HG03575 (cell line): Measurements from ENCODE around the gene FRA10AC1.

Experiments used
- ATAC-seq: cut with Tn5 transposase; IDR thresholded peaks from one replicate; pipeline ENCODE4 v1.9.1; 2021; ENCODE audit not compliant: unreplicated experiment, insufficient number of reproducible peaks, low FRiP score; ENCODE audit errors: extremely low read depth

Gene FRA10AC1

GRCh38 chr10:93702210-93703001 lies at the start of gene FRA10AC1:
TSS of gene FRA10AC1 (minus strand) at chr10:93702592. CDS start at chr10:93700106, 2,486 bp downstream.
- ATAC-seq = no peak

GRCh38 chr10:93751832-93752231 lies 49.4 kb upstream of the FRA10AC1 start:
- ATAC-seq = no peak

GRCh38 chr10:93751124-93751523 lies 48.7 kb upstream of the FRA10AC1 start:
- no peak for ATAC-seq

GRCh38 chr10:93749218-93749799 lies 46.9 kb upstream of the FRA10AC1 start:
- ATAC-seq = no peak

GRCh38 chr10:93746844-93747284 lies 44.5 kb upstream of the FRA10AC1 start:
- ATAC-seq = no peak

GRCh38 chr10:93745408-93746065 lies 43.1 kb upstream of the FRA10AC1 start:
- ATAC-seq = no peak

DNA sequence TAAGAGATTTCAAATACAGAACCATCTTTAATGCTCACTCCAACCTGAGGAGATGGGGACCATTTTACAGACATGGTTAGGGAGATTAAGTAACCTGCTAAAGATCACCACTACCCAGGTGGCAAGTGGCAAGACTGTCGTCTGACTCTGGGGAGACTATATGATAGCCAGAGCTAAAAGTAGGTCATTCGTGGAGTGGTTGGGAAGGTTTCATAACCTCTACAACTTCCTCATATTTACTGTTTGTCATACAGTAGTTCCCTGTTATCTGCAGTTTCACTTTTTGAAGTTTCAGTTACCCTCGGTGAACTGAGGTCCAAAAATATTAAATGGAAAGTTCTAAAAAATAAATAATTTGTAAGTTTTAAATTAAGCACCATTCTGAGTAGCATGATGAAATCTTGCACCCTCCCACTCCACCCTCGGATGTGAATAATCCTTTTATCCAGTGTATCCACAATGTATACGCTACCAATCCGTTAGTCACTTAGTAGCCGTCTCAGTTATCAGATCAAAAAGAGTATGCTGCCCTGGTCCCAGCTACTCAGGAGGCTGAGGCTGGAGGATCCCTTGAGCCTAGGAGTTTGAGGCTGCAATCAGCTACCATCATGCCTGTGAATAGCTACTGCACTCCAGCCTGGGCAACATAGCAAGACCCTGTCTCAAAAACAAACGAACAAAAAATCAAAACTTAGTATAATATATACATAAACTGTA lies 40.4 kb upstream of the FRA10AC1 start:
- ATAC-seq = no peak

DNA sequence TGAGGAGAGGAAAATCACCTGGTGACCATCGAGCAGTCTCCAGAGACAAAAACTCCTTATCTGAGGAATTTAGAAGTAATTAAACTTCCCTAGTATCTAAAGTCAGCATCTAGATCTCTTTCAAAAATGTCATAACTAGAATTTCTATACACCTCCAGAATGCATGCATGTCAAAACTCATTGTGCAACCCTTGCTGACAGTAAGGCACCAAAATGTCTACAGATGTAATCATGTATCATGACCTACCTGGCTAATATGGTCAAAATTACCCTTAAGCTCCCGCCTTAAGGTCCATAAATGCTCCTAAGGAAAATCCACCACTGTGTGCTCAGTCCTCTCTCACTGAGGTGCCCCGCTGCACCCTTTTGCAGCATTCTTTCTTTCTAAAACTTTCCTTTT lies 39.0 kb upstream of the FRA10AC1 start:
- no peak for ATAC-seq

- no peak for ATAC-seq
Observed at GRCh38 chr10:93726024-93726423, 23.6 kb upstream of the FRA10AC1 start.

DNA sequence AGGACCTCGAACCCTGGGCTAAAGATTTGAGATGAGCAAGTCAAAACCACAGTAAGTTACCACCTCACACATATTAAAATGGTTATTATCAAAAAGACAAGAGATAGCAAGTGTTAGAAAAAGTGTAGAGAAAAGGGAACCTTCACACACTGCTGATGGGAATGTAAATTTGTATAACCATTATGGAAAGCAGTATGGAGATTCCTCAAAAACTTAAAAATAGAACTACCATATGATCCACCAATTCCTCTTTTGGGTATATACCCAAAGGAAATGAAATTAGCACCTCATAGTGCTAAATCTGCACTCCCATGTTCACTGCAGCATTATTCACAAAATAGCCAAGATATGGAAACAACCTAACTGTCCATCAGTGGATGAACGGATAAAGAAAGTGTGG lies 20.8 kb upstream of the FRA10AC1 start:
- no peak for ATAC-seq

- no peak for ATAC-seq
Observed at GRCh38 chr10:93722550-93722949, 20.2 kb upstream of the FRA10AC1 start.

DNA sequence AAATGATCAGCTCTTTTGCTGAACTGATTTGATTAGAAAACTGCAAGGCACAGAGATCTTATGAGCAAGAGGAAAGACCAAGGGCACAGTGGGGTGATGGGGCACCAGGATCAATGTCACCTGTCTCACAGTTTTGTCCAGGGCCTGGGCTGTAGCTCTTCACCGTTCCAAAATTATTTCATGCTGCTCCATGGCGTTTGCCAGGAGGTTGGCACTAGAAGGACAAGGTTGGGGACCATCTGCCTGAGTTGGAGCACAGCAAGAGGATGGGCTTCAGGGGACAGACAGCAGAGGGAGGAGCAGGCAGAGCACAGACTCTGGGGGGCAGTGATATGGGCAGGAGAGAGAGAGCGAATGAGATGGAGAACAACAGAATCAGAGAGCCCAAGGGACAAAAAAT lies 17.5 kb upstream of the FRA10AC1 start:
- no peak for ATAC-seq

DNA sequence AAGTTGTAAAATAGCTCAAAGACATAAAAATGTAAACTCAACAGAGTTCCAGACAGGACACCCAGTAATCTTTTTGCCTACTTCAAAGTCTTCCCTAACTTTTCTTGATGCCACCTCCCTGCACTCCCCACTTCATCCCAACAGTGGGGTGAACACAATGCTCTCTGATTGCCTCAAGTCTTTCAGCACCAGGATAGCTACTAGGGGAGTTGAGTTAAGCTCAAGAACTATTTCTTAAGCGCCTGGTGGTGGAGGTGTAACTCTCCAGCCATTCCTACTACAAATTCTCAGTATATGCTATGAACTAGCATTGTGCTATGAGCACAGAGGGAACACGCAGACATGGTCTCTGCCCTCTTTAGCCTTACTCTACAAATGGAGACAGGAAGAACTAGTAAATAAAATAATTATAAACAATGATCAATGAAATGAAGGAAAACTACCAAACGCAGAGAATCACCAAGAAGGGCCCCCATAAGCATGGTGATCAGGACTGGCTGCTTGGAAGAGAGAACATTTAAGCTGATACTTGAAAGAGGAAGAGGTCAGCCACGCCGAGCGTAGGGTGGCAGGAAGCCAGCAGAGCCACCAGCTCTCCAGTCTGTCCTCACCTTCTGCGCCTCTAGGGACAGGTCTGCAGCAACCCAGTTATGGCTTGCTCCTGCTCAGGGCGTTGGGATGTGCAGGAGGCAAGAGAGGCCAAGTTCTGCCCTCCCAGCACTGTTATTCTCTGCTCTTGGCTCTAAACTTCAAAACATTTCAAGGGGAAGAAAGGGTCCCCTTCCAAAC lies 16.7 kb upstream of the FRA10AC1 start:
- no peak for ATAC-seq

DNA sequence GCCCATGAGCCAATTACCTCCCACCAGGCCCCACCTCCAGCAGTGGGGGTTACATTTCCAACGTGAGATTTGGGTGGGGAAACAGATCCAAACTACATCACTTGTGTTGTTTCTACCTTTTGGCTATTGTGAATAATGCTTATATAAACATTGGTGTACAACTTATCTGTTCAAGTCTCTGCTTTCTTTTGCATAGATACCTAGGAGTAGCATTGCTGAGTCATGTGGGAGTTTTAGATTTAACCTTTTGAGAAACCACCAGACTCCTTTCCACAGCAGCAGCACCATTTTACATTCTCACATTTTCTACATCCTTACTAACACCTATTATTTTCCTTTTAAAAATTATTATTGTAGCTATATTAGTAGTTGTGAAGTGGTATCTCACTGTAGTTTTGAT lies 14.4 kb upstream of the FRA10AC1 start:
- ATAC-seq = no peak

- ATAC-seq = peak; percentile 87
Observed at GRCh38 chr10:93715345-93715744, 13.0 kb upstream of the FRA10AC1 start.

GRCh38 chr10:93712593-93712992 lies 10.2 kb upstream of the FRA10AC1 start:
- no peak for ATAC-seq

DNA sequence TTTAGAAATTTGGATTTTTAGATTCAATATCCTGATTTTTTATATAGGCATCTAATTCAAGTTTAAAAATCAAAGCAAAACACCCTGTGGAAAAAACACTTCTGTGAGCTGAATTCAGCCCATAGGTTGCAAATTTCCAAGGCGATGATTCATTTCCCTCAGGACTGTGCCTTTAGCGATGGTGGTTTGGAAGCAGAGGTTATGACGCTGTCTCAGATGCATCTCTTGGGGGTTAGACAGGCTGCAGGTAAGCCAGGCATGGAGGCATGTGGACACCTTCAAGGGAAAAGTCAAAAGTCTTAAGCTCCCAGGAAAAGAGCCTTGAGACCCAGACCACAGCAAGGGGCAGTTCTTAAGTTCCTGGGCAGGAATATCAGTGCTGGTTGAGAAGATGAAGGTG lies 9.5 kb upstream of the FRA10AC1 start:
- no peak for ATAC-seq

DNA sequence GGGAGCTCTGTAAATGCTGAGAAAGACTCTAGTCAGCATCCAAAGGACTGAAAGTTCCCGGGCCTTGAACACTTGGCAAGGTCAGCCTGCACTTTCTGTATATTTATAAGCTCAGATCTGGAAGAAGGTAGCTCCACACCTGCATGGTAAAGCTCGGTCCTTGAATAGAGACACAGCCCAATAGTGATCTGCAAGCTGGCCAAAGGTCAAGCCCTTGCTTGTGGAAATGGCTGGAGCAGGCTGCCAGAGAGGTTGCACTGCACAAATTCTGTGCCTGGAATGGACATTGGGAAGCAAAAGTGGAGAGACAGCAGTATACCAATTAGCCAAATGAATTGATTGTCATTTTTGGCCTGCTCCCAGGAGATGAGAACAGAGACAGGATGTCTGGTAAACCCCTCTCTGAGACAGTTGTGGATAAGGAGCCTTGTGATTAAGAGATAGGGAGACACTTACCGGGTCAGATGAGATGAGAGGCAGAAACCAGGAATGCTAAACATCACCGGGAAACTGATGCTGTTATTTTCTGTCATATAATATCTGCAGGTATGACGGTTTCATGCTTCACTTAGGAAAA lies 8.0 kb upstream of the FRA10AC1 start:
- ATAC-seq = no peak
